Karpas-422 (cell line): ENCODE results near the gene FAM25G. TPM values are rescaled to one million over a fixed set of nuclear protein-coding genes. Genes with fewer than 3 reads are reported as not detected.
"Not testable (repeated sequence)": the region's sequence is repeated elsewhere in the genome, so short reads cannot be mapped to it uniquely, and the experiment has no call there.

ENCODE experiments used
- DNase-seq: peaks from one replicate; pipeline ENCODE4 v3.0.0-alpha.2; 2015
- H2AFZ ChIP-seq: fragments of 200-600 bp; sonication (generic); 2 replicates; pipeline ENCODE4 v1.6.1; 2014; ENCODE audit warnings: antibody characterized with exemption, low read length, mixed read lengths
- H3K27ac ChIP-seq: fragments of 200-600 bp; sonication (generic); 2 replicates; pipeline ENCODE4 v1.5.1; 2014; ENCODE audit warnings: mild to moderate bottlenecking, low read length, moderate library complexity
- H3K27me3 ChIP-seq: fragments of 200-600 bp; sonication (generic); 2 replicates; pipeline ENCODE4 v1.6.1; 2014; ENCODE audit warnings: low read length, mixed read lengths
- H3K36me3 ChIP-seq: fragments of 200-600 bp; sonication (generic); 2 replicates; pipeline ENCODE4 v1.6.1; 2014; ENCODE audit warnings: low read length, mixed read lengths; ENCODE audit not compliant: insufficient read depth
- H3K4me1 ChIP-seq: fragments of 200-600 bp; sonication (generic); 2 replicates; pipeline ENCODE4 v1.6.1; 2014; ENCODE audit warnings: mild to moderate bottlenecking, low read length, mixed read lengths
- H3K4me2 ChIP-seq: fragments of 200-600 bp; sonication (generic); 2 replicates; pipeline ENCODE4 v1.6.1; 2014; ENCODE audit warnings: low read length, low read depth, mild to moderate bottlenecking; ENCODE audit not compliant: poor library complexity, severe bottlenecking
- H3K4me3 ChIP-seq: fragments of 200-600 bp; sonication (generic); 2 replicates; pipeline ENCODE4 v1.5.1; 2014; ENCODE audit warnings: mild to moderate bottlenecking, antibody characterized with exemption, low read length, mixed read lengths
- H3K79me2 ChIP-seq: fragments of 200-600 bp; sonication (generic); 2 replicates; pipeline ENCODE4 v1.6.1; 2014; ENCODE audit warnings: mild to moderate bottlenecking, low read length, mixed read lengths
- H3K9ac ChIP-seq: fragments of 200-600 bp; sonication (generic); 2 replicates; pipeline ENCODE4 v1.6.0; 2014; ENCODE audit warnings: low read length
- H3K9me2 ChIP-seq: fragments of 200-600 bp; sonication (generic), shearing (Covaris generic); replicated peaks from 2 replicates; pipeline ENCODE4 v1.6.0; 2014; ENCODE audit warnings: mild to moderate bottlenecking, low read length, moderate library complexity; ENCODE audit not compliant: insufficient read depth
- H3K9me3 ChIP-seq: fragments of 300-700, 200-600 bp; sonication (generic); 2 replicates; pipeline ENCODE4 v1.6.1; 2014; ENCODE audit warnings: low read length, mixed read lengths
- H4K20me1 ChIP-seq: fragments of 200-600 bp; sonication (generic); 2 replicates; pipeline ENCODE4 v1.6.1; 2014; ENCODE audit warnings: mild to moderate bottlenecking, antibody characterized with exemption, low read length, low read depth; ENCODE audit not compliant: insufficient read depth
- total RNA-seq: library from RNA; depleted of rRNA; stranded (reverse); fragments of >200 nt; shearing (Covaris generic); gene quantifications from 2 replicates; pipeline ENCODE4 v1.2.3, GENCODE V29; 2014; ENCODE audit warnings: low replicate concordance; rRNA removed

Gene FAM25G
- total RNA-seq, result not detected in 2 replicates

- H3K36me3 ChIP-seq, H3K9me2 ChIP-seq, H3K9me3 ChIP-seq, DNase-seq, H3K4me1 ChIP-seq, H3K27me3 ChIP-seq, H3K4me2 ChIP-seq, H3K27ac ChIP-seq, H3K9ac ChIP-seq, H4K20me1 ChIP-seq, H3K79me2 ChIP-seq, H2AFZ ChIP-seq, H3K4me3 ChIP-seq: not testable (repeated sequence)
These were observed at the start of gene FAM25G for GRCh38 chr10:47491600-47491999. Gene FAM25G, minus strand, starts transcription at chr10:47491700. Its CDS starts 26 bp downstream, at chr10:47491674.

- DNase-seq, H3K4me3 ChIP-seq, H3K79me2 ChIP-seq, H2AFZ ChIP-seq, H3K27me3 ChIP-seq, H3K9me2 ChIP-seq, H3K4me2 ChIP-seq, H4K20me1 ChIP-seq, H3K9me3 ChIP-seq, H3K27ac ChIP-seq, H3K9ac ChIP-seq, H3K4me1 ChIP-seq, H3K36me3 ChIP-seq: not testable (repeated sequence)
These were observed 44.9 kb upstream of the FAM25G start for GRCh38 chr10:47536430-47536829.

- DNase-seq, H2AFZ ChIP-seq, H4K20me1 ChIP-seq, H3K27ac ChIP-seq, H3K9me2 ChIP-seq, H3K27me3 ChIP-seq, H3K4me2 ChIP-seq, H3K36me3 ChIP-seq, H3K4me3 ChIP-seq, H3K9ac ChIP-seq, H3K4me1 ChIP-seq, H3K9me3 ChIP-seq, H3K79me2 ChIP-seq: not testable (repeated sequence)
These were observed 32.0 kb upstream of the FAM25G start, which contains the start of gene AGAP9 for GRCh38 chr10:47523475-47523874. Gene AGAP9, minus strand, starts transcription at chr10:47523638. Its CDS starts 112 bp downstream, at chr10:47523526.

GRCh38 chr10:47502313-47502712 lies 10.8 kb upstream of the FAM25G start:
- not testable (repeated sequence) for H3K9me2 ChIP-seq, H4K20me1 ChIP-seq, H3K4me3 ChIP-seq, H3K4me1 ChIP-seq, H3K27ac ChIP-seq, H3K36me3 ChIP-seq, H3K27me3 ChIP-seq, H3K9me3 ChIP-seq, DNase-seq, H3K79me2 ChIP-seq, H3K4me2 ChIP-seq, H3K9ac ChIP-seq, H2AFZ ChIP-seq

- not testable (repeated sequence) for H3K27ac ChIP-seq, H3K4me1 ChIP-seq, H2AFZ ChIP-seq, H3K79me2 ChIP-seq, H3K4me2 ChIP-seq, DNase-seq, H3K36me3 ChIP-seq, H3K9me2 ChIP-seq, H3K27me3 ChIP-seq, H4K20me1 ChIP-seq, H3K9ac ChIP-seq, H3K9me3 ChIP-seq, H3K4me3 ChIP-seq
These were observed 2.7 kb upstream of the FAM25G start for GRCh38 chr10:47494226-47494625.

GRCh38 chr10:47489630-47490029 lies 1.9 kb downstream of the FAM25G start:
- not testable (repeated sequence) for H2AFZ ChIP-seq, H3K9me3 ChIP-seq, H3K9ac ChIP-seq, H3K9me2 ChIP-seq, H3K4me1 ChIP-seq, H3K27ac ChIP-seq, DNase-seq, H3K79me2 ChIP-seq, H3K36me3 ChIP-seq, H3K27me3 ChIP-seq, H3K4me3 ChIP-seq, H4K20me1 ChIP-seq, H3K4me2 ChIP-seq

- H3K9ac ChIP-seq, H3K27me3 ChIP-seq, H3K79me2 ChIP-seq, H3K4me3 ChIP-seq, DNase-seq, H4K20me1 ChIP-seq, H3K9me2 ChIP-seq, H3K4me1 ChIP-seq, H3K36me3 ChIP-seq, H2AFZ ChIP-seq, H3K4me2 ChIP-seq, H3K9me3 ChIP-seq, H3K27ac ChIP-seq: not testable (repeated sequence)
These were observed 5.6 kb downstream of the FAM25G start for GRCh38 chr10:47485943-47486342.

GRCh38 chr10:47484786-47485185 lies 6.7 kb downstream of the FAM25G start:
- H3K36me3 ChIP-seq, DNase-seq, H4K20me1 ChIP-seq, H3K79me2 ChIP-seq, H3K4me2 ChIP-seq, H3K27me3 ChIP-seq, H3K27ac ChIP-seq, H3K4me1 ChIP-seq, H2AFZ ChIP-seq, H3K9me2 ChIP-seq, H3K4me3 ChIP-seq, H3K9me3 ChIP-seq, H3K9ac ChIP-seq: not testable (repeated sequence)

GRCh38 chr10:47483923-47484322 lies 7.6 kb downstream of the FAM25G start, which contains the start of gene ANXA8:
Gene ANXA8, minus strand, starts transcription at chr10:47484115. Its CDS starts 182 bp downstream, at chr10:47483933.
- not testable (repeated sequence) for H3K4me1 ChIP-seq, H4K20me1 ChIP-seq, H3K9me2 ChIP-seq, H3K79me2 ChIP-seq, H3K4me3 ChIP-seq, H3K9me3 ChIP-seq, H3K9ac ChIP-seq, H2AFZ ChIP-seq, H3K27ac ChIP-seq, H3K4me2 ChIP-seq, H3K27me3 ChIP-seq, H3K36me3 ChIP-seq, DNase-seq
